Sigmoid colon (tissue), 4 donors: ENCODE results near the gene ZNF280B.

Experiments used
- CTCF ChIP-seq, 4 experiments: fragments of 450-650 bp in 3 of 4; fragments of 200-600 bp in 1 of 4; IDR thresholded peaks; one replicate each; pipeline ENCODE4 v1.5.1; 2016 to 2019; ENCODE audit warnings: antibody characterized with exemption in 4 of 4, mild to moderate bottlenecking in 3 of 4, moderate library complexity in 2 of 4
- EP300 ChIP-seq, 4 donors: sonication (generic); formaldehyde crosslinking; IDR thresholded peaks; one replicate each; pipeline ENCODE4 v1.6.1; 2017; ENCODE audit warnings: antibody characterized with exemption in 4 of 4
- POLR2A ChIP-seq, 2 donors: fragments of 450-650 bp; IDR thresholded peaks; one replicate each; pipeline ENCODE4 v1.6.1; 2016; ENCODE audit warnings: antibody characterized with exemption in 2 of 2, mild to moderate bottlenecking in 2 of 2, moderate library complexity in 2 of 2
- POLR2AphosphoS5 ChIP-seq, 4 donors: sonication (generic); formaldehyde crosslinking; IDR thresholded peaks; one replicate each; pipeline ENCODE4 v1.6.1; 2017; ENCODE audit warnings: antibody characterized with exemption in 4 of 4

GRCh38 chr22:22474733-22475132, 33.8 kb downstream of the ZNF280B start:
- TF ChIP-seq CTCF (IDR thresholded peaks at IDR 0.05) (no peak), POLR2A (IDR thresholded peaks at IDR 0.05) (no peak), POLR2AphosphoS5 (IDR thresholded peaks at IDR 0.05) (no peak), EP300 (IDR thresholded peaks at IDR 0.05) (no peak)
